GM20000 (cell line): ENCODE results near the gene FGA.

Source experiments
- DNase-seq: peaks from one replicate; pipeline ENCODE4 v3.0.0; 2012; ENCODE audit warnings: low spot score
- CTCF ChIP-seq: IDR thresholded peaks from 2 replicates; pipeline ENCODE4 v1.5.1; 2012; ENCODE audit warnings: mild to moderate bottlenecking, control low read depth; ENCODE audit errors: extremely low read depth, missing control alignments

FGA gene

GRCh38 chr4:154583677-154584076 lies 6.9 kb downstream of the FGA start:
- DNase-seq: no peak
- no peak for TF ChIP-seq CTCF

- TF ChIP-seq CTCF: no peak
- DNase-seq: no peak
Measured at GRCh38 chr4:154583230-154583629, 7.3 kb downstream of the FGA start.

- no peak for TF ChIP-seq CTCF
- no peak for DNase-seq
Measured at GRCh38 chr4:154582723-154583122, 7.8 kb downstream of the FGA start.

- DNase-seq: no peak
- no peak for TF ChIP-seq CTCF
Measured at GRCh38 chr4:154579927-154580326, 10.6 kb downstream of the FGA start.

GRCh38 chr4:154578919-154579318 lies 11.6 kb downstream of the FGA start:
- TF ChIP-seq CTCF: no peak
- DNase-seq: no peak

- no peak for DNase-seq
- TF ChIP-seq CTCF: no peak
Measured at GRCh38 chr4:154577324-154577723, 13.2 kb downstream of the FGA start.

GRCh38 chr4:154574311-154574710 lies 16.2 kb downstream of the FGA start:
- DNase-seq: no peak
- no peak for TF ChIP-seq CTCF
